Endothelial cell of hepatic sinusoid (primary cell): ENCODE data around the gene ADAD2.

Experiments
- in situ Hi-C: cut with HindIII; loops from 2 replicates; pipeline ENCODE4 v1.10.0; 2017; ENCODE audit warnings: low sequenced_read_pairs

The ADAD2 gene

DNA sequence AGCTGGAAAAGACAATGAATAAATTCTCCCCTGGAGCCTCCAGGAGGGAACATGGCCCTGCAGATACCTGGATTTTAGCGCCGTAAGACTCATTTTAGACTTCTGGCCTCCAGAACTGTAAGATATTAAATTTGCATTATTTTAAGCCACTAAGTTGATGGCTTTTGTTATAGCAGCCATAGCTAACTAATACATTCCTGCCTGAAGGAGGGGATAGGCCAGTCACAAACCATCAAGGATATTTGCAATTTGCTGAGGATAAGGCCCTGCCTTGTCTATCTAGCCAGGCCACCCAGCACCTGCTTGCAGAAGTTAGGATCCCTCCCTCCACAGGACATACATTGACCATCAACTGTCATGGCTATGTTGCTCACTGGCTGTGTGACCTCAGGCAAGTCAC, 53.8 kb downstream of the ADAD2 start:
- in situ Hi-C loops = no loop called here

DNA sequence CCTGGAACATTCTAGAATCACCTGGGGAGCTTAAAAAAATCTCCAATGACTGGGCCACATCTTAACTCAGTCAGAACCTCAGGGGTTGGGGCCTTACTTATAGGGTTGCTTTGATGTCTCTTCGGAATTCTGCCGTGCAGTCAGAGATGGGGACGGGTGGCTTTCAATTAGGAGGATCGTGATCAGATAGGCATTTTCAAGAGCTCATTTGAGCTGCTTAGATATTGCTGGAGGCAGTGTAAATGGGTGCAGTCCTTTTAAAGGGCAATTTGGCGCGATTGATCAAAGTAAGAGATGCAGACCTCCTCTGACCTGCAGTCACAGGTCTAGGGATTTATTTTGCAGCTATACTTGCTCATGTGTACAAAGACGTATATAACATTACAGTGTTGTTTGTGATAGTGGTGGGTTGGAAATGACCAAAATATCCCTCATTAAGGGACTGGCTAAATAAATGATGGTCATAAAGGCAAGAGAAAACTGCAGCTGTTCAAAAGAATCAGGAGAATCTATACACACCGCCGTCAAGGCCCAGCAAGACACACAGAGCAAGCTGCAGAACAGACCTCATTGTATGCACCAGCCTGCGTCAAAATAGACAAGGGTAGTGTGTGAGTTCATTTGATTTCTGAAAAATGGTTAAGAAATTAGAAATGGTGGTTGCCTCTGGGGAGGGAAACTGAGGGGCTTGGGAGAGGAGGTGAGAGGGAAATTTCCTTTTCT, 55.2 kb downstream of the ADAD2 start:
- in situ Hi-C loops = no loop called here

DNA sequence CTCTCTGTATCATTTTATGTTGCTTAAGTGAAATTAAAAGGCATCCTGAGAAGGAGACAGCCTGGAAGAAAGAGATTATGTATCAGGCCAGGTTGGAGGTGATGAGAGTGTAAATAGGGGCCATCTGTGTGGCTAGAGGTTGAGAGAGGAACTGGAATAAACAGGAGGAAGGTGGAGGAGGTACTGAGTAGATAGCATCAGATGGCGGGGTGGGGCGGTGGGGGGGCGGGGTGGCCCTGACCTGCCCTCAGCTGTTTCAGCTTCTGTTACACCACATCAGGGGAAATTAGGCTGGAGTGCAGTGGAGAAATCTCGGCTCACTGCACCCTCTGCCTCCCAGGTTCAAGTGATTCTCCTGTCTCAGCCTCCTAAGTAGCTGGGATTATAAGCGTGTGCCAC, 55.7 kb downstream of the ADAD2 start:
- in situ Hi-C loops = no loop called here
